ENCODE results near the gene NLN.

DNA sequence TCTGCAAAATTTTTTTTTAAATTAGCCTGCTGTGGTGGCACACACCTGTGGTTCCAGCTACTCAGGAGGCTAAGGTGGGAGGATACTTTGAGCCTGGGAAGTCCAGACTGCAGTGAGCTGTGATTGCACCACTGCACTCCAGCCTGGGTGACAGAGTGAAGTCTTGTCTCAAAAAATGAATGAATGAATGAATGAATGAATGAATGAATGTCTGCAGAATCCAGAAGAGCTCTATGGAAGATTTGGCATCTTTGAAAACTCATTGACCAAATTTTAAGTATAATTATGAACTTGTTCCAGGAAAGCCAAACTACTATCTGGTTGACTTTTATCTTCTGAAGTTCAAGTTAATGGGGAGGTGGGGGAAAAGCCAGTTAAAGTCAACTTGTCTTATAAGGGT lies 110.1 kb downstream of the NLN start:
- TF ChIP-seq, protein P1, sequence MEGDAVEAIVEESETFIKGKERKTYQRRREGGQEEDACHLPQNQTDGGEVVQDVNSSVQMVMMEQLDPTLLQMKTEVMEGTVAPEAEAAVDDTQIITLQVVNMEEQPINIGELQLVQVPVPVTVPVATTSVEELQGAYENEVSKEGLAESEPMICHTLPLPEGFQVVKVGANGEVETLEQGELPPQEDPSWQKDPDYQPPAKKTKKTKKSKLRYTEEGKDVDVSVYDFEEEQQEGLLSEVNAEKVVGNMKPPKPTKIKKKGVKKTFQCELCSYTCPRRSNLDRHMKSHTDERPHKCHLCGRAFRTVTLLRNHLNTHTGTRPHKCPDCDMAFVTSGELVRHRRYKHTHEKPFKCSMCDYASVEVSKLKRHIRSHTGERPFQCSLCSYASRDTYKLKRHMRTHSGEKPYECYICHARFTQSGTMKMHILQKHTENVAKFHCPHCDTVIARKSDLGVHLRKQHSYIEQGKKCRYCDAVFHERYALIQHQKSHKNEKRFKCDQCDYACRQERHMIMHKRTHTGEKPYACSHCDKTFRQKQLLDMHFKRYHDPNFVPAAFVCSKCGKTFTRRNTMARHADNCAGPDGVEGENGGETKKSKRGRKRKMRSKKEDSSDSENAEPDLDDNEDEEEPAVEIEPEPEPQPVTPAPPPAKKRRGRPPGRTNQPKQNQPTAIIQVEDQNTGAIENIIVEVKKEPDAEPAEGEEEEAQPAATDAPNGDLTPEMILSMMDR (IDR thresholded peaks at IDR 0.05): no peak
- TF ChIP-seq POLR2A (IDR thresholded peaks at IDR 0.05): no peak
